ENCODE data around the gene BRS3. TPM values are rescaled to one million over a fixed set of nuclear protein-coding genes. Genes with fewer than 3 reads are reported as not detected.

Gene BRS3
- total RNA-seq, 1 donor from 2014 or later: not detected

DNA sequence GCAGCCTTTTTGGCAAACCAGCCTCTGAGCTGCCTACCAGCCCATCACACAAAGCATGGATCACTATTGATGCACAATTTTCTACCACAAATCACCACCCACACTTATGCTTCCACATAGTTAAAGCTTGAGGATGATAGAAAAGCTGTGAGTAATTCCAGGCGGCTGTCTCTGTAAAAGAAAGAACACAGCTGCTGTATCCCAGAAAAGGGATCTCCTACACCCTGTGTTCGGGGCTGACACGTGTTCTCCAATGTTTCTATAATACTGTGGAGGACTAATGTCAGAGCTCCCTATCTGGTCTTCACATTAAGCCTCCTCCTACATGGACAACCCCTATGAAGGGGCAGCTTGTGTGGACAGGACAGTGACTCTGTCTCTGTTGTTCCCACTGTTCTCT lies 12.5 kb upstream of the BRS3 start:
- Mint-ChIP-seq H3K27ac (ENCODE audit: unreplicated experiment) (no peak overlapping the region), H3K36me3 (ENCODE audit: low read depth) (no peaks in the 10 kb centered on the region), H3K27me3 (ENCODE audit: low read depth) (no peaks in the 10 kb centered on the region), H3K4me3 (ENCODE audit: unreplicated experiment) (no peak overlapping the region), H3K4me1 (ENCODE audit: low read depth) (no peaks in the 10 kb centered on the region), H3K9me3 (ENCODE audit: low read depth) (no peaks in the 10 kb centered on the region)
- DNase-seq (ENCODE audit: low spot score): no peak
- TF ChIP-seq, protein P1, sequence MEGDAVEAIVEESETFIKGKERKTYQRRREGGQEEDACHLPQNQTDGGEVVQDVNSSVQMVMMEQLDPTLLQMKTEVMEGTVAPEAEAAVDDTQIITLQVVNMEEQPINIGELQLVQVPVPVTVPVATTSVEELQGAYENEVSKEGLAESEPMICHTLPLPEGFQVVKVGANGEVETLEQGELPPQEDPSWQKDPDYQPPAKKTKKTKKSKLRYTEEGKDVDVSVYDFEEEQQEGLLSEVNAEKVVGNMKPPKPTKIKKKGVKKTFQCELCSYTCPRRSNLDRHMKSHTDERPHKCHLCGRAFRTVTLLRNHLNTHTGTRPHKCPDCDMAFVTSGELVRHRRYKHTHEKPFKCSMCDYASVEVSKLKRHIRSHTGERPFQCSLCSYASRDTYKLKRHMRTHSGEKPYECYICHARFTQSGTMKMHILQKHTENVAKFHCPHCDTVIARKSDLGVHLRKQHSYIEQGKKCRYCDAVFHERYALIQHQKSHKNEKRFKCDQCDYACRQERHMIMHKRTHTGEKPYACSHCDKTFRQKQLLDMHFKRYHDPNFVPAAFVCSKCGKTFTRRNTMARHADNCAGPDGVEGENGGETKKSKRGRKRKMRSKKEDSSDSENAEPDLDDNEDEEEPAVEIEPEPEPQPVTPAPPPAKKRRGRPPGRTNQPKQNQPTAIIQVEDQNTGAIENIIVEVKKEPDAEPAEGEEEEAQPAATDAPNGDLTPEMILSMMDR (IDR thresholded peaks at IDR 0.05): no peak

DNA sequence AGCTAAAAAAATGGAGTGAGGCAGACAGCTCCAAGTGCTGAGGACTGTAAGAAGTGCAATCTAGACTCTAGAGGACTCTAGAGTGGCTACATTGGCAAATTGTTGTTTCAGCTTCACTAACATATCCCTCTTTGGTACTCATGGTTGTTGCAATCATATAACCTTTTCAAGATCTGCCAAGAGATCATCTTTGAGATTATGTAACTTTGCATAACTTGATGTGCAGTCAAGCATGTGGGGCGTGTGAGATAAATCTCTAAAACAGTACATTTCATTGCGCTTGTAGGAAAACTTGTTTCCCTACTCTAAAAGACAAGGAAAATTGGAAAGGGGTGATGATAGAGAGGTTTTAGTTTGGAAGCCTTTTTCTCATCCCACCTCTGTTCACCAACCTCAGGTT lies 11.2 kb upstream of the BRS3 start:
- TF ChIP-seq, protein P1 (IDR thresholded peaks at IDR 0.05): no peak
- Mint-ChIP-seq H3K9me3 (ENCODE audit: low read depth) (peaks cover 6% of the 10 kb centered on the region), H3K36me3 (ENCODE audit: low read depth) (no peaks in the 10 kb centered on the region), H3K27me3 (ENCODE audit: low read depth) (no peaks in the 10 kb centered on the region), H3K4me3 (ENCODE audit: unreplicated experiment) (no peak overlapping the region), H3K27ac (ENCODE audit: unreplicated experiment) (no peak overlapping the region), H3K4me1 (ENCODE audit: low read depth) (peaks cover 5% of the 10 kb centered on the region)
- DNase-seq (ENCODE audit: low spot score): no peak

DNA sequence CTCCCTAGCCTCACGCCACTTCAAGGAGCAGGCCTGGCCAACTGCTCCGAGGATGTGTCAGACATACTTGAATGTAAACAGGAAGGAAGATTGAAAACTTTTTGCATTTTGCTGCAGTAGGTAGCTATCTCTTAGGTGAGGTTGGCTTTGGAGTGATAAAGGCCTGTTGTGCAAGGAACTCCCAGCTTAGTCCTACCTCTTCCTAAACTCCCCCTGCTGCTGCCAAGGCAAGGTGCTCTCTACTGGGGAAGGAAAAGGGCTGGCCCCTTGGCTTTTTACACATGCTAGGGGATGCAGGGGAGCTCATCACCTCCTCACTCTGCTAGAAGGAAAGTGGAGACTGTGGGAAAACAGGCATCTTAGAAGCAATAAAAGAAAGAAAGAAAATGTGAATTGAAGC lies 10.7 kb upstream of the BRS3 start:
- Mint-ChIP-seq H3K4me1 (ENCODE audit: low read depth) (peaks cover 5% of the 10 kb centered on the region), H3K9me3 (ENCODE audit: low read depth) (peaks cover 6% of the 10 kb centered on the region), H3K36me3 (ENCODE audit: low read depth) (no peaks in the 10 kb centered on the region), H3K27me3 (ENCODE audit: low read depth) (no peaks in the 10 kb centered on the region), H3K4me3 (ENCODE audit: unreplicated experiment) (no peak overlapping the region), H3K27ac (ENCODE audit: unreplicated experiment) (no peak overlapping the region)
- TF ChIP-seq, protein P1 (IDR thresholded peaks at IDR 0.05): no peak
- no peak for DNase-seq (ENCODE audit: low spot score)

DNA sequence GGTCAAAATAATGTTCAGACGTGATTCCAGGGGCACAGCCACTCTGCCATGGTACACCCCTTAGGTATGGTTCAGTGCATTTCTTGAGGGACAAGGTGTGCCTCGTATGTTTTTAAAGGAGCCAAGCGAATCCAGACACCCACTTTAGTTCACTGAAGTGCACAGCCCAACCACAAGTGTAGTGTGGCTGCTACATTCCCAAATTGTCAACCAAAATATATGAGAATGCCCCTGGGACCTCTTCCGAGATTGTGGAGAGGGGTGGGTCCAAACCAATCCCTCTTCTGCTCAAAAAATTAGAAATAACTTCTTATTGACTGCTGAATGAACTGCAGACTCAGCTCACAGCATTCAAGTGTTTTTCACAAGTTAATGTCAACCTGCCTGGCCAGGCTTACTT lies 7.4 kb upstream of the BRS3 start:
- Mint-ChIP-seq H3K4me1 (ENCODE audit: low read depth) (peaks cover 5% of the 10 kb centered on the region), H3K9me3 (ENCODE audit: low read depth) (peaks cover 13% of the 10 kb centered on the region), H3K27ac (ENCODE audit: unreplicated experiment) (no peak overlapping the region), H3K36me3 (ENCODE audit: low read depth) (no peaks in the 10 kb centered on the region), H3K27me3 (ENCODE audit: low read depth) (peaks cover 2% of the 10 kb centered on the region), H3K4me3 (ENCODE audit: unreplicated experiment) (no peak overlapping the region)
- TF ChIP-seq, protein P1 (IDR thresholded peaks at IDR 0.05): no peak
- DNase-seq (ENCODE audit: low spot score): no peak

DNA sequence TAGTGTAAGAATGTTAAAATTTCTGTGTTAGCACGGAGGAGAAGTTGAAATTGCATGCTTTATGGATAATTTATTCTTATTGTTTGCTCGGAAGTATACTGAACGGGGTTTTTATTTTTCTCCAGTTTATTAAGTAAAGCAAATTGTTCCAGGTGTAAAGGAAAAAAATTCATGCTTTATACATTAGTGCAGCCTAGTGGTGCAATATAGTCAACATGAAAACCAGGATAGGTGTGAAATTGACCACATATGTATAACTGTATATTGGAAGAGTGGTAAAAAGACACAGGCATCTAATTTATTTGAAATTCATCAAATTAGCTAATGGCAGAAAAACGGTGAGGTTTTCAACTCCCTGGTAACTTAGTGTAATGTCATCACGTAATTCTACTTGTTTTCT lies 959 bp downstream of the BRS3 start:
- H3K4me1 Mint-ChIP-seq (ENCODE audit: low read depth): no peaks in the 10 kb centered on the region
- no peak for DNase-seq (ENCODE audit: low spot score)
- peaks cover 36% of the 10 kb centered on the region for H3K27me3 Mint-ChIP-seq (ENCODE audit: low read depth)
- H3K36me3 Mint-ChIP-seq (ENCODE audit: low read depth): no peaks in the 10 kb centered on the region
- H3K4me3 Mint-ChIP-seq (ENCODE audit: unreplicated experiment): no peak overlapping the region
- no peak overlapping the region for H3K27ac Mint-ChIP-seq (ENCODE audit: unreplicated experiment)
- TF ChIP-seq, protein P1 (IDR thresholded peaks at IDR 0.05): no peak
- peaks cover 3% of the 10 kb centered on the region for H3K9me3 Mint-ChIP-seq (ENCODE audit: low read depth)
